ENCODE data around the gene USO1. TPM values are rescaled to one million over a fixed set of nuclear protein-coding genes. Genes with fewer than 3 reads are reported as not detected.
"Not testable (repeated sequence)": the region's sequence is repeated elsewhere in the genome, so short reads cannot be mapped to it uniquely, and the experiment has no call there.

Gene USO1
- total RNA-seq, 2 donors from 2014 or later: 24.0 to 27.8 TPM

GRCh38 chr4:75843596-75843995, 119.2 kb downstream of the USO1 start:
- Mint-ChIP-seq H3K36me3 (ENCODE audit: low read depth) (no peaks in the 10 kb centered on the region), H3K4me1 (peaks cover 2% of the 10 kb centered on the region), H3K27ac (no peak overlapping the region), H3K27me3 (no peaks in the 10 kb centered on the region), H3K4me3 (no peak overlapping the region)
- DNase-seq (no peak), ATAC-seq (no peak)
- H3K9me3 ChIP-seq (ENCODE audit: control insufficient read depth, low read length, poor library complexity, severe bottlenecking): no peaks in the 10 kb centered on the region

DNA sequence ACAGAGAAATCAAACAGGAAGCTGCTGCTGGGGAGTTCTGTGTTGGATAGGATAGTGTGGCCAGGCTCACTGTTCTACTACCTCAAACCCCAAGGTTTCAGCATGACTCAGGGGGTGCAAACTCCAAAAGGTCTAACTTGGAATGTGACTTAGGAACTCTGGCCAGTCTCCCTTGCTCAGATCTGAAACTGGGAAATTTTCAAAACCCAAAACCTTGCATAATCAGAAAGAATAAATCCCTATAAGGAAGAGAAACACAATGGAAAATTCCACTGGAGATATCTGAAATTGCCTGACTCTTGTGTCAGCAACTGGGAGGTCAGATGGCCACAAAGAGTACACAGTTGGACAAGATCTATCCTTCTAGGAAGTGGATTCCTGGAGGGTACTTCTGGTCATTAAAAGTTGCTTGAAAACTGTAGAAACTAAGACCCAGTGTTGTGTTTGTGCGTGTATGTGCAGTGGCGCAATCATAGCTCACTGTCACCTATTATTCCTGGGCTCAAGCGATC, 119.8 kb downstream of the USO1 start:
- Mint-ChIP-seq H3K4me3 (no peak overlapping the region), H3K4me1 (peaks cover 6% of the 10 kb centered on the region), H3K27me3 (peaks cover 3% of the 10 kb centered on the region), H3K36me3 (ENCODE audit: low read depth) (no peaks in the 10 kb centered on the region), H3K27ac (no peak overlapping the region)
- DNase-seq (no peak), ATAC-seq (no peak)
- no peaks in the 10 kb centered on the region for H3K9me3 ChIP-seq (ENCODE audit: control insufficient read depth, low read length, poor library complexity, severe bottlenecking)

GRCh38 chr4:75845992-75846391, 121.6 kb downstream of the USO1 start:
- peaks cover 6% of the 10 kb centered on the region for H3K4me1 Mint-ChIP-seq
- no peak overlapping the region for H3K4me3 Mint-ChIP-seq

GRCh38 chr4:75848171-75848760, 123.9 kb downstream of the USO1 start:
- H3K9me3 ChIP-seq (ENCODE audit: control insufficient read depth, low read length, poor library complexity, severe bottlenecking); H3K36me3 Mint-ChIP-seq (ENCODE audit: low read depth); H3K4me3 Mint-ChIP-seq; H3K27ac Mint-ChIP-seq; H3K4me1 Mint-ChIP-seq; DNase-seq: not testable (repeated sequence)
- peak; percentile 81 for ATAC-seq
- peaks cover 19% of the 10 kb centered on the region for H3K27me3 Mint-ChIP-seq

More at GRCh38 chr4:75845992-75846391, 121.6 kb downstream of the USO1 start:
- peaks cover 8% of the 10 kb centered on the region for H3K27me3 Mint-ChIP-seq
- DNase-seq (no peak), ATAC-seq (no peak)
- no peaks in the 10 kb centered on the region for H3K9me3 ChIP-seq (ENCODE audit: control insufficient read depth, low read length, poor library complexity, severe bottlenecking)
- H3K36me3 Mint-ChIP-seq (ENCODE audit: low read depth): no peaks in the 10 kb centered on the region
- no peak overlapping the region for H3K27ac Mint-ChIP-seq

DNA sequence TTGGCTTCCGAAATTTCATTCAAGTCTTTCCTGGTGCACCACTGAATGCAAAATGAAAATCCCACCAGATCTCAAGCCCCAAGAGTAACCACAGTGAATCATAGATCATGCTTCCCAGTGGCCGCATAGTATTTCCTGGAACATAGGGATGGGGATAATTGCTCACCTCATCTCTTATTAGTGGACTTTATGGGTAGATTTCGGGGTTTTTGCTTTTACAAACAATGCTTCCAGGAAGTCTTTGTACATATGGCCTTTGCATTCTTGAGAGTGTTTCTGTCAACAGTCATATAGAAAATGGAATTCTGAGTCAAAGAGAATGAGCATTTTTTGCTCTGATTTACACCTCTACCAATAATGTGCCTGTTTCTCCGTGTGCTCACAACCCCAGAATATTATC, 124.5 kb downstream of the USO1 start:
- peaks cover 6% of the 10 kb centered on the region for H3K4me1 Mint-ChIP-seq
- ATAC-seq (no peak), DNase-seq (no peak)
- H3K9me3 ChIP-seq (ENCODE audit: control insufficient read depth, low read length, poor library complexity, severe bottlenecking): no peaks in the 10 kb centered on the region
- no peak overlapping the region for H3K4me3 Mint-ChIP-seq
- peak overlapping the region; percentile 77 for H3K27ac Mint-ChIP-seq
- H3K36me3 Mint-ChIP-seq (ENCODE audit: low read depth): peaks cover 4% of the 10 kb centered on the region
- peaks cover 26% of the 10 kb centered on the region for H3K27me3 Mint-ChIP-seq

DNA sequence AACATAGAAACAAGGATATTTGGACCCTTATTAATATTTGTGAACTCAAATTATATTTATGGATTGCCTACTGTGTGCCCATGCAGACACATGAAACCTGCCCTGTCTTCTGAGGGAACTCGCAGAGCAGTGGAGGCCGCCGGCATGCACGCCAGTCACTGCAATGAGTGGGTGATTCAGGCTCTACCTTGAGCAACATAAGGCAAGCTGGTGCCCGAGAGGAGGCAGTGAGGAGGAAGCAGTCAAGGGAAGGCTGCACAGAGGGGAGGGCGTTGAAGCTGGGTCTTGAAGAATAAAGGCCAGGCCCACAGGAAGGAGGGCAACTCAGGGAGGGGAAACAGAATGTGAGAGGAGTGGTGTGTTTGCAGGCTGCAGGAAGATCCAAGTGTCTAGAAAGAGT, 125.1 kb downstream of the USO1 start:
- Mint-ChIP-seq H3K4me3 (no peak overlapping the region), H3K27ac (peak overlapping the region; percentile 77), H3K27me3 (peaks cover 31% of the 10 kb centered on the region), H3K4me1 (peaks cover 6% of the 10 kb centered on the region), H3K36me3 (ENCODE audit: low read depth) (peaks cover 6% of the 10 kb centered on the region)
- no peaks in the 10 kb centered on the region for H3K9me3 ChIP-seq (ENCODE audit: control insufficient read depth, low read length, poor library complexity, severe bottlenecking)
- ATAC-seq (no peak), DNase-seq (no peak)

- H3K36me3 Mint-ChIP-seq (ENCODE audit: low read depth): peaks cover 3% of the 10 kb centered on the region
- ATAC-seq (no peak), DNase-seq (no peak)
- peaks cover 13% of the 10 kb centered on the region for H3K27me3 Mint-ChIP-seq
- no peaks in the 10 kb centered on the region for H3K9me3 ChIP-seq (ENCODE audit: control insufficient read depth, low read length, poor library complexity, severe bottlenecking)
- H3K4me3 Mint-ChIP-seq: no peak overlapping the region
- no peaks in the 10 kb centered on the region for H3K4me1 Mint-ChIP-seq
- H3K27ac Mint-ChIP-seq: no peak overlapping the region
Measured at GRCh38 chr4:75858721-75859120, 134.3 kb downstream of the USO1 start.

- no peaks in the 10 kb centered on the region for H3K27me3 Mint-ChIP-seq
- H3K4me1 Mint-ChIP-seq: no peaks in the 10 kb centered on the region
- H3K36me3 Mint-ChIP-seq (ENCODE audit: low read depth): no peaks in the 10 kb centered on the region
- ATAC-seq (no peak), DNase-seq (no peak)
- no peak overlapping the region for H3K4me3 Mint-ChIP-seq
- no peaks in the 10 kb centered on the region for H3K9me3 ChIP-seq (ENCODE audit: control insufficient read depth, low read length, poor library complexity, severe bottlenecking)
- no peak overlapping the region for H3K27ac Mint-ChIP-seq
Measured at GRCh38 chr4:75860606-75861005, 136.2 kb downstream of the USO1 start.

Other genes with a start within 250 kb of the USO1 start
- gene RCHY1, start 210.2 kb upstream of the USO1 start, total RNA-seq: 10 to 100 TPM; 29.0 to 41.0 TPM
- 10 to 100 TPM; 24.8 to 25.4 TPM for gene THAP6, start 210.1 kb upstream of the USO1 start, total RNA-seq
- gene ODAPH, start 168.5 kb upstream of the USO1 start, total RNA-seq: under 1 TPM in 1 of 2 donors, not detected in 1; 0.29 TPM
- 1 to 10 TPM in 1 of 2 donors, under 1 TPM in 1; 0.67 to 1.3 TPM for gene CDKL2, start 94.0 kb upstream of the USO1 start, total RNA-seq
- gene G3BP2, start 51.2 kb upstream of the USO1 start, total RNA-seq: 100 to 1,000 TPM; 323 to 339 TPM
- under 1 TPM; 0.10 to 0.15 TPM for gene PPEF2, start 177.9 kb downstream of the USO1 start, total RNA-seq
- gene NAAA, start 216.4 kb downstream of the USO1 start, total RNA-seq: 10 to 100 TPM; 50.0 to 65.2 TPM

Data from T-helper 17 cell (primary cell).